Activated naive CD8-positive, alpha-beta T cell treated with anti-CD3 and anti-CD28 coated beads for 36 hours (primary cell): ENCODE data around the gene SPTBN4. TPM values are rescaled to one million over a fixed set of nuclear protein-coding genes. Genes with fewer than 3 reads are reported as not detected.
A peak's percentile ranks its signal among the peaks of the same experiment; 100 is the strongest.

Experiments used
- DNase-seq: peaks from one replicate; pipeline ENCODE4 v3.0.0; 2021
- H3K27ac Mint-ChIP-seq: one replicate; pipeline ENCODE4 v1.8.0; 2022; ENCODE audit warnings: mild to moderate bottlenecking, moderate library complexity, mixed read lengths
- H3K27me3 Mint-ChIP-seq: one replicate; pipeline ENCODE4 v1.8.0; 2022; ENCODE audit warnings: mild to moderate bottlenecking, mixed read lengths
- H3K36me3 Mint-ChIP-seq: one replicate; pipeline ENCODE4 v1.8.0; 2021; ENCODE audit warnings: mild to moderate bottlenecking, mixed read lengths
- H3K4me1 Mint-ChIP-seq: one replicate; pipeline ENCODE4 v1.8.0; 2021; ENCODE audit warnings: mixed read lengths
- H3K4me3 Mint-ChIP-seq: one replicate; pipeline ENCODE4 v1.8.0; 2022; ENCODE audit warnings: mild to moderate bottlenecking, moderate library complexity, mixed read lengths
- H3K9me3 Mint-ChIP-seq: one replicate; pipeline ENCODE4 v1.8.0; 2022; ENCODE audit warnings: mixed read lengths
- total RNA-seq, 2 experiments: library from RNA; stranded (reverse); gene quantifications; one replicate each; pipeline ENCODE4 v1.2.3, GENCODE V29; 2021

The SPTBN4 gene
- 1 to 10 TPM; 1.1 to 2.9 TPM for total RNA-seq

GRCh38 chr19:40466985-40467734 is at the start of gene SPTBN4:
Gene SPTBN4 (plus strand): TSS chr19:40467001. CDS start chr19:40472622, 5,621 bp downstream.
- H3K4me3 Mint-ChIP-seq = peak within 1 kb of the TSS; percentile 83
- DNase-seq = peak; percentile 19
- H3K27ac Mint-ChIP-seq = peak within 1 kb of the TSS; percentile 83
- no peaks in the 10 kb centered on the region for H3K36me3 Mint-ChIP-seq
- H3K9me3 Mint-ChIP-seq = no peaks in the 10 kb centered on the region
- H3K27me3 Mint-ChIP-seq = peaks cover 10% of the 10 kb centered on the region
- peaks cover 20% of the 10 kb centered on the region for H3K4me1 Mint-ChIP-seq

GRCh38 chr19:40417643-40417981 is 49.2 kb upstream of the SPTBN4 start:
- H3K27ac Mint-ChIP-seq = peak overlapping the region; percentile 54
- DNase-seq = no peak
- H3K9me3 Mint-ChIP-seq = no peaks in the 10 kb centered on the region
- peaks cover 4% of the 10 kb centered on the region for H3K36me3 Mint-ChIP-seq
- peaks cover 14% of the 10 kb centered on the region for H3K4me1 Mint-ChIP-seq
- no peak overlapping the region for H3K4me3 Mint-ChIP-seq
- H3K27me3 Mint-ChIP-seq = peaks cover 3% of the 10 kb centered on the region

- H3K27ac Mint-ChIP-seq = peak overlapping the region; percentile 22
- H3K9me3 Mint-ChIP-seq = no peaks in the 10 kb centered on the region
- H3K36me3 Mint-ChIP-seq = peaks cover 4% of the 10 kb centered on the region
- H3K4me1 Mint-ChIP-seq = peaks cover 14% of the 10 kb centered on the region
- H3K4me3 Mint-ChIP-seq = no peak overlapping the region
- H3K27me3 Mint-ChIP-seq = peaks cover 3% of the 10 kb centered on the region
- no peak for DNase-seq
These were observed 48.8 kb upstream of the SPTBN4 start for GRCh38 chr19:40418040-40418439.

GRCh38 chr19:40419066-40419612 is 47.7 kb upstream of the SPTBN4 start:
- Mint-ChIP-seq H3K4me1 (peaks cover 17% of the 10 kb centered on the region), H3K4me3 (no peak overlapping the region), H3K27ac (peak overlapping the region; percentile 11), H3K9me3 (no peaks in the 10 kb centered on the region), H3K36me3 (peaks cover 5% of the 10 kb centered on the region), H3K27me3 (no peaks in the 10 kb centered on the region)
- DNase-seq = no peak

- H3K27me3 Mint-ChIP-seq = no peaks in the 10 kb centered on the region
- H3K4me3 Mint-ChIP-seq = peak overlapping the region; percentile 56
- H3K36me3 Mint-ChIP-seq = peaks cover 10% of the 10 kb centered on the region
- DNase-seq = no peak
- H3K4me1 Mint-ChIP-seq = peaks cover 17% of the 10 kb centered on the region
- H3K27ac Mint-ChIP-seq = no peak overlapping the region
- no peaks in the 10 kb centered on the region for H3K9me3 Mint-ChIP-seq
These were observed 47.0 kb upstream of the SPTBN4 start for GRCh38 chr19:40419780-40420179.

- Mint-ChIP-seq H3K9me3 (no peaks in the 10 kb centered on the region), H3K4me3 (peak overlapping the region; percentile 82), H3K27ac (peak overlapping the region; percentile 93), H3K36me3 (peaks cover 12% of the 10 kb centered on the region), H3K4me1 (peaks cover 17% of the 10 kb centered on the region), H3K27me3 (no peaks in the 10 kb centered on the region)
- no peak for DNase-seq
These were observed 46.4 kb upstream of the SPTBN4 start for GRCh38 chr19:40420451-40420765.

GRCh38 chr19:40420766-40421765 is 45.7 kb upstream of the SPTBN4 start:
- H3K4me1 Mint-ChIP-seq = peaks cover 19% of the 10 kb centered on the region
- H3K4me3 Mint-ChIP-seq = peak overlapping the region; percentile 82

GRCh38 chr19:40421993-40422747 is 44.6 kb upstream of the SPTBN4 start:
- DNase-seq = no peak
- H3K9me3 Mint-ChIP-seq = no peaks in the 10 kb centered on the region
- peak overlapping the region; percentile 93 for H3K27ac Mint-ChIP-seq
- H3K27me3 Mint-ChIP-seq = peaks cover 3% of the 10 kb centered on the region
- peaks cover 12% of the 10 kb centered on the region for H3K36me3 Mint-ChIP-seq
- peak overlapping the region; percentile 45 for H3K4me3 Mint-ChIP-seq
- H3K4me1 Mint-ChIP-seq = peaks cover 18% of the 10 kb centered on the region

More at GRCh38 chr19:40420766-40421765, 45.7 kb upstream of the SPTBN4 start:
- DNase-seq = peak; percentile 77
- Mint-ChIP-seq H3K9me3 (no peaks in the 10 kb centered on the region), H3K27me3 (peaks cover 3% of the 10 kb centered on the region), H3K27ac (peak overlapping the region; percentile 93), H3K36me3 (peaks cover 12% of the 10 kb centered on the region)

GRCh38 chr19:40422748-40423566 is 43.8 kb upstream of the SPTBN4 start:
- Mint-ChIP-seq H3K27ac (peak overlapping the region; percentile 93), H3K4me1 (peaks cover 18% of the 10 kb centered on the region), H3K4me3 (peak overlapping the region; percentile 45)

GRCh38 chr19:40423938-40424337 is 42.9 kb upstream of the SPTBN4 start:
- H3K27ac Mint-ChIP-seq = peak overlapping the region; percentile 86
- H3K9me3 Mint-ChIP-seq = no peaks in the 10 kb centered on the region
- peak overlapping the region; percentile 73 for H3K4me3 Mint-ChIP-seq
- peaks cover 3% of the 10 kb centered on the region for H3K27me3 Mint-ChIP-seq
- peaks cover 12% of the 10 kb centered on the region for H3K36me3 Mint-ChIP-seq
- peaks cover 18% of the 10 kb centered on the region for H3K4me1 Mint-ChIP-seq
- DNase-seq = no peak

More at GRCh38 chr19:40422748-40423566, 43.8 kb upstream of the SPTBN4 start:
- peaks cover 12% of the 10 kb centered on the region for H3K36me3 Mint-ChIP-seq
- no peaks in the 10 kb centered on the region for H3K9me3 Mint-ChIP-seq
- H3K27me3 Mint-ChIP-seq = peaks cover 3% of the 10 kb centered on the region
- no peak for DNase-seq

- peaks cover 12% of the 10 kb centered on the region for H3K36me3 Mint-ChIP-seq
- peaks cover 16% of the 10 kb centered on the region for H3K4me1 Mint-ChIP-seq
- DNase-seq = no peak
- no peaks in the 10 kb centered on the region for H3K9me3 Mint-ChIP-seq
- H3K27ac Mint-ChIP-seq = peak overlapping the region; percentile 93
- peak overlapping the region; percentile 98 for H3K4me3 Mint-ChIP-seq
- peaks cover 3% of the 10 kb centered on the region for H3K27me3 Mint-ChIP-seq
These were observed 42.0 kb upstream of the SPTBN4 start for GRCh38 chr19:40424637-40425449.

- Mint-ChIP-seq H3K4me1 (peaks cover 16% of the 10 kb centered on the region), H3K9me3 (no peaks in the 10 kb centered on the region), H3K36me3 (peaks cover 12% of the 10 kb centered on the region), H3K27ac (peak within 1 kb of the TSS; percentile 93), H3K27me3 (peaks cover 3% of the 10 kb centered on the region), H3K4me3 (peak within 1 kb of the TSS; percentile 98)
- peak; percentile 100 for DNase-seq
These were observed 41.1 kb upstream of the SPTBN4 start, which contains the start of gene SERTAD1 for GRCh38 chr19:40425450-40426287. Gene SERTAD1 (minus strand): TSS chr19:40425992. CDS start chr19:40423546, 2,446 bp downstream.
